Stimulated activated CD4-positive, alpha-beta T cell treated with anti-CD3 and anti-CD28 coated beads, Interleukin-15, amount 100 ng/mL, for 24 hours (primary cell): ENCODE data around the gene STK32B.

Experiments used
- DNase-seq: peaks from one replicate; pipeline ENCODE4 v3.0.0-alpha.2; 2020

Gene STK32B

DNA sequence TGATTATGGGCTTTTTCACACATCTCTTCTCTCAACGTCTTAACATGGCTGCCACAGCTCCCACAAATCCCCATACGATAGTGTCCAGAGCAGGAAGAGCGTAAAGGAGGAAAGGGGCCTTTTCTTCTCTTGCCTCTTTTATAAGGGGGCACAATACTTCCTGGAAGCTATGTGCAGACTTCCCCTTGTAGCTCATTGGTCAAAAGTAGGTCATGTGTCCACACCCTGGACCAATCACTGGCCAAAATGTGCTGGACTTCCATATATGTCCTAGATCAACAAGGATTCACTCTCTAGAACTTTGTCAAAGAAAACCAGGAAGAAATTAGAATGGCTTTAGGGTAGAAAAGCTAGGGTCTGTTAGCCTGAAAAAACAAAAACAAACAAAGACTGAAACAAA is 26.7 kb downstream of the STK32B start:
- no peak for DNase-seq

DNA sequence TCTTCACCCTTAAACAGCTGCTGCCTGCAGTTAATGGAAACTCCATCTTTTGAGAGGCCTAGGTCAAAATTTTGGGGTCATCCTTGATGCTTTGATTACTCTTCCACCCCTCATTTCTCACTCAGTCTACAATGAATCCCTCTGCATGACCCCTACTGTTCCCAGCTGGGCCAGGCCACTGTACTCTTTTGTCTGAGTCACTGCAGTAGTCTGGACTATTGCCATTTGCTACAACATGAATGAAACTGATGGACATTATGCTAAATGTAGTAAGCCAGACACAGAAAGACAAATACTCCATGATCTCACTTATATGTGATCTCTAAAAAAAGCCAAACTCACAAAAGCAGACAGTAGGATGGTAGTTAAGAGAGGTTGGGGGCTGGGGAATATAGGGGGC is 28.3 kb downstream of the STK32B start:
- DNase-seq = no peak

DNA sequence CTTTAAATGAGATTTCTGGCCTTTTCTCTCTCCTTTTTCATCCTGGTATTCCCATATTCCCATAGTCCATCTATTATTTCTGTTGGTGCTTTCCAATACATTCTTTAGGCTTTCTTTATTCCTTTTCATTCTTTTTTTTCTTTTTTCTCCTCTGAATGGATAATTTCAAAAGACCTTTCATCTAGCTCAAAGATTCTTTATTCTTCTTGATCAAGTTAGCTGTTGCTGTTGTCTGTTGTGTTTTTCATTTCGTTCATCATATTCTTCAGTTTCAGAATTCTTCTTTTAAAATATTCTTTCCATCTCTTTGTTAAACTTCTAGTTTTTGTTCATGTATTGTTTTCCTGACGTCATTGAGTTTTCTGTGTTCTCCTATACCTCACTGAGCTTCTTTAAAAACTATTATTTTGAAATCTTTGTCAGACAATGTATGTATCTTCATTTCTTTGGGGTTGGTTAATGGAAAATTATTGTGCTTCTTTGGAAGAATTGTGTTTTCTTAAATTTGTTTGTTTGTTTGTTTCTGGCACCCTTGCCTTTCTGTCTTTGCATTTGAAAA is 30.2 kb downstream of the STK32B start:
- DNase-seq = no peak

GRCh38 chr4:5082376-5082775 is 31.1 kb downstream of the STK32B start:
- DNase-seq = no peak

DNA sequence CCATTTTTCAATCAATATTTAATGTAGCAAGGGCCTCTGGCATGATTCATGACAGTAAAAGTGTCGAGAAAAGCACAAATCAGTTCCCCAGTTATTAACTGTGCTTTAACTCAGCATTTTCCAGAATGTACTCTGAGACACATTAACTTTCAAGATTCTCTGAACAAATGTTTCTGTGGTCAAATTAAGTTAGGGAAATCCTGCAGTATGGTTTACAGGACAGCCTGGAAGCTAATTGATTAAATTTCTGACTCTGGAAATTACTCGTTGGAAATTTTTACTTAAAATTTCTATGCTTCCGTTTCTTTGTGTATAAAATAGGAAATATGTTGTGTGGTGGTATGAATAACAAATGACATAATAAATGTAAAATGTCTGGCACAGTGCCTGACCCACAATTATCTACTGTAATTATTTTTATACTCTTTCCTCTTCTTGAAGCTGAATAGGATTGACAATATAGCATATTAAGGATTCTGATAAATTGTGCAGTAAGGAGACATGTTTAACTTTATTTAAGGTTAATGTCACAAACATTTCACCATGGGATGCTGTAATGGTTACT is 33.7 kb downstream of the STK32B start:
- DNase-seq = no peak

GRCh38 chr4:5086535-5086934 is 35.3 kb downstream of the STK32B start:
- DNase-seq = no peak

DNA sequence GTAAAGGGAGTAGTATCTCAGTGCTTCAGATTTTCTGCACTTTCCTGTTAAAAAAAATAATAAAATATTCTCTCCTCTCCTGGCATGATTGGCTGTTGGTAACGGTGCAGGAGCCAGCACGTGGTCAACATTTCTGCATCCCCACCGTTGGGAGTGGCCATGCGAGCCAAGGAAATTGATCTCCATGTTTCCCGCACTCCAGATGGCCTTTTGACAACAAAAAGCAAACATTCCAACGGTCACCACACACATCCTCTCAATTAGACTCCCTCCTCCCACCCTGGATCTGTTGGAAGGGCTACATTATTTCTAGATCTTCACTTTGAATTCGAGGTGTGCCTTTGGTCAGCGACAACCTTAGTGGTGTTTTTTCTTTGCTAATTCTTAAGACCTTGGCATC is 45.0 kb downstream of the STK32B start:
- DNase-seq = no peak

GRCh38 chr4:5098176-5098575 is 46.9 kb downstream of the STK32B start:
- no peak for DNase-seq

DNA sequence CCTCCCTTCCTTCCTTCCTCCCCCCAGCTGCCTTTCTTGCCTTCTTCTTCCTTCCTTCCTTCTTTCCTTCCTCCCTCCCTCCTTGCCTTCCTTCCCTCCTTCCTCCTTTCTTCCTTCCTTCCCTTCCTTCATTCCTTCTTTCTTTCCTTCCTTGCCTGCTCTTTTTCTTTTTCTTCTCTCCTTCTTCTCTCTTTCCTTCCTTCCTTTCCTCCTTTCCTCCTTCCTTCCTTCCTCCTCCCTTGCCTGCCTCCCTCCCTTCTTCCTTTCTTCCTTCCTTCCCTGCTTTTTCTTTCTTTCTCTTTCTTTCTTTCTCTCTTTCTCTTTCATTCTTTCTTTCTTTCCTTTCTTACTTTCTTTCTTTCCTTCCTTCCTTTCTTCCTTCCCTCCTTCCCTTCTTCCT is 49.1 kb downstream of the STK32B start:
- DNase-seq = no peak

GRCh38 chr4:5100986-5101385 is 49.7 kb downstream of the STK32B start:
- no peak for DNase-seq

DNA sequence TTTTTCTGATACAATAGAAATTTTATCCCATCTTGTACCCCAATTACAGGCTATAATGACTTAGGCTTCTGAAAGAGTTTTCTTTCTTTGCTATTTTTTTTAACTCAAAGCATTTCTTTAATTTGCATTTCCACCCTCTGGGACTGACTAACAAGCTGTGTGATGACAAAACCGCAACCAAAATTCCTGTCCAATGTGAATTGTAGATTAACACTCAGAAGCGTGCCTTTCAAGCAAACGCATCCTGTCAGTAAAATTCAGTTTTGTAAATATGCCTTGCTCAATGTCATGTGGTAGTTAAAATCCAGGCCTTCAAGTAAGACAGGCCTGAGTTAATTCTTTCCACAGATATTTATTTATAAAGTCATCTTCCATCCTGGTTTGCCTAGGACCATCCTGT is 50.3 kb downstream of the STK32B start:
- DNase-seq = no peak

DNA sequence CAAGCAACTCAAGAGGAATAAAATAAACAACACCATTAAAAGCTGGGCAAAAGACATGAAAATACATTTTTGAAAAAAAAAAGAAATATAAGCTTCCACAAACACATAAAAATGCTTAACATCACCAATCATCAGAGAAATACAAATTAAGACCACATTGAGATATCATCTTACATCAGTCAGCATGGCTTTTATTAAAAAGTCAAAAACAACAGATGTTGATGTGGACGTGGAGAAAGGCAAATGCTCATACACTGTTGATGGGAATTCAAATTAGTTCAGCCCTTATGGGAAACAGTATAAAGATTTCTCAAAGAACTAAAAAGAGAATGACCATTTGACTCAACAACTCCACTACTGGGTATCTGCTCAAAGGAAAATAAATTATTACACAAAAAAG is 59.6 kb downstream of the STK32B start:
- DNase-seq = no peak

DNA sequence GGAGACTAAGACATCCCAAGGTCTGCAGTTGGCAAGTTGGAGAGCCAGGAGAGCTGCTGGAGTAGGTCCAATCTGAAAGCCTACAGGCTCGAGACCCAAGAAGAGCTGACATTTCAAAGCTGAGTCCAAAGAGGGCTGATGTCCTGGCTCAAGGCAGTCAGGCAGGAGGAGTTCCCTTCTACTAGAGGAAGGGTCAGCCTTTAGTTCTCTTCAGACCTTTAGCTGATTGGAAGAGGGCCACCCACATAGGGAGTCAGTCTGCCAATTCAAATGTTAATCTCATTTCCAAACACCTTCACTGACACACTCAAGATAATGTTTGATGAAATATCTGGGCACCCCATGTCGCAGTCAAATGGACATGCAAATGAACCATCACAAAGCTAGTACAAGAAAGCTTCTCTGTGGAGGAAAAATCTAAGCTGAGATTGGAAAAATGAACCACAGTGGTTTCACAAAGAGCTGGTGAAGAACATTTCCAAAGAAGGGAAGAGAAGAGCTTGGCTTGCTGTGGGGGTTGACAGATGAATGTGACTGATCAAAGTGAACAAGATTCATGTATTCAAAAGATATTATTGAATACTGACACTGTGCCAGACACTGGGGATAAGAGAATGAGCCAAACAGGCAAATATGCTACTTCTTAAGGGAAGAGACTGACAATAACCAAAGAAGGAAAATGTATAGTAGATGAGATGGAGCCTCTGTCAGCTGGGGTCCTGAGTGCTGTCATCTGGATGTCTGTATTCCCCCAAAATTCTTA is 61.2 kb downstream of the STK32B start:
- DNase-seq = no peak

DNA sequence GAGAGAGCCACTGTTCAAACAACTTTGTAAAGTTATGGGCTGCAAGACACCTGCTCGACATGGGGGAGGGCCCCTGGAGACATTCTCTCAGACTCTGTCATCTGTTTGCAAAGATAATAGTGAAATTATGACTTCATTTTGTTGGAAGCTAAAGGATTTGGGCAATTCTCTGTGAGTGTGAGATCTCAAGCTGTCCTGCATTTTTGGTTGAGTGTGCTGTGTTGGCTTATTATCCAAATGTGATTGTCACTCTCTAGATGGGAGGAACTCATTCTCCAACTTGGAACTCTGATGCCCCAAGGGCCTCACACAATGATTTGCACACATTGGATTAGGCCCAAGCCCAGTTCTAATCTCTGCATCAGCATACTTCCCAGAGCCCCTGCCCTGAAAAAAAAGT is 63.7 kb downstream of the STK32B start:
- DNase-seq = no peak

- DNase-seq = no peak
Measured at GRCh38 chr4:5118091-5118786, 67.0 kb downstream of the STK32B start.

DNA sequence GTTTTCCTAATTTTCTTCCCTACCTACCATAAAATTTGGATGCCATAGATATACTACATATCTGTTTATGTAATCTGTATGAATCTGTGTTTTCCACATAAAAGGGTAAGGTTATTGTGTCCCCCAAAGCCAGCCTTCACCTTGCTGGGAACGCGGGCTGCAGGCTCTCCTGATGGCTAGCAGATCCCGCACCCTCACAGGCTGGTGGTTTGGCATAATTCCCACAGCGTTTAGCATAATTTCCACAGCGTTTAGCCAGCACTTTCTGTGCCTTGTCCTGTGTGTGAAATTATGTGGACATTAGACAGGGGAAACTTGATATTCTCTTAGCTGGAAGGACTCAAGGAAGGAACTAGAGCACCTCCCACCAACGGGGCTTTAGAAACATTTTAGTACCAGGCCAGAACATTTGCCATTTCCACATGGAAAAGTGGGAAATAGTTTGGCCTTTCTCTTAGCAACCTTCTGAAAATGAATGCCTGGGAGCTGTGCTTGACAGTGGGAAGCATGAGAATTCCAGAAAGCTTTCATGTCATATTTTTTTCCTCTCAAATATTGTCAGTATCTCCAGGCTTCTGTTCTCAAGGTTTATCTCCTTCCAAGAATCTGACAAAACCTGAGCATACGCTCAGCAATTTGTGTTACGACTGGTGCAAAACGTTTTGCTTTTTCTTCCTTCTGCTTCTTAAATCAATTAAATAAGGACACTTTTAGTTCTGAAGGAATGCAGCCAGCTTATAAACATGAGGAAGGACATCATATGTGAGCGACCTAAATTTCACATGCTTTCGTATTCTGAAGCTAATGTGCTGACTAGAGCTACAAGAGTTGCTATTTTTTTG is 67.9 kb downstream of the STK32B start:
- DNase-seq = no peak

DNA sequence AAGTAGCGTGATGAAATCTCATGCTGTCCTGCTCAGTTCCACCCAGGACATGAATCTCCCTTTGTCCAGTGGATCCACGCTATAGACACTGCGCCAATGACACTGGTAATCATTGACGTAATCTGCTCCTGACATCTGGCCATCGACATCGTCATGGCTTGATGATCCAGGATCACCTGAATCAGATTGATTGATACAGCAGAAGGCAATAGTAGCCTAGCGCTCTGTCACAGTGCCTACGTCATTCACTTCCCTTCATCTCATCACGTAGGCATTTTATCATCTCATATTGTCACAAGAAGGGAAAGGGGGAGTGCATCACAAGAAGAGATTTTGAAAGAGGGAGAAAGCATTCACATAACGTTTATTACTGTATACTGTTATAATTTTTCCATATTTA is 68.8 kb downstream of the STK32B start:
- no peak for DNase-seq

DNA sequence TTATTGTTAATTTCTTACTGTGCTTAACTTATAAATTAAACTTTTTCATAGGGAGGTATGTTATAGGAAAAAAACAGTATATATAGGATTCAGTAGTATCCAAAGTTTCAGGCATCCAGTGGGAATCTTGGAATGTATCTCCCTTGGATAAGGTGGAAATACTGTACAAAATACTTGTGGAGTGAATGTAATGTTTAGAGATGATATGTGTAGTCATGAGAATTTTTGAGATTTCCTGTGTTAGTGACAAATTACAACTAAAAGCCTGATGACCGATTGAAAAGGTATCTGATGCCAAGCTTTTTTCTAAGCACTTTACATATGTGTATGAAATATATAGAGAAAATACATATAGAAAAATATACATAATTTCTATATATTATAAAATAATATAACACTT is 69.2 kb downstream of the STK32B start:
- no peak for DNase-seq

- no peak for DNase-seq
Measured at GRCh38 chr4:5122114-5122513, 70.8 kb downstream of the STK32B start.

GRCh38 chr4:5124876-5125275 is 73.6 kb downstream of the STK32B start:
- no peak for DNase-seq

GRCh38 chr4:5125321-5125720 is 74.0 kb downstream of the STK32B start:
- DNase-seq = no peak

- no peak for DNase-seq
Measured at GRCh38 chr4:5126231-5126630, 75.0 kb downstream of the STK32B start.

DNA sequence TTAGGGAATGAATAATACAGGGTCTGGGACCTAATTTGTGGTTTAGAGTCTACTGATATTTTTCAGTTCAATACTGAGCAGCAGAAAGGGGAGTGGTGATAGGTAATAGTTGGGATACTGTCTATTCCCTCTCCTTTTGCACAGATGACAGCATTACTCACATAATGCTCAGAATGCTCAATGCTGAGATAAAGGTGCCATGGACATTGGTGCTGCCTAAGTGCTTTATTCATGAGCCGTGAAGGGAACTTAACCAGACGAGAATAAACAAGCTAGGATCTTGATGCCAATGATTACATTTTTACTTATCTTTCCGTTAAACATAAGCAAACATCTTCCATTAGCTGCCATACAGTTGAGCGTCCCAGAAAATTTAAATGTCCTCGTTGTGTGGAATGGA is 75.6 kb downstream of the STK32B start:
- no peak for DNase-seq
